Measurements from ENCODE around the gene AHDC1. TPM values are rescaled to one million over a fixed set of nuclear protein-coding genes. Genes with fewer than 3 reads are reported as not detected.

Gene AHDC1
- total RNA-seq, 2 donors from 2014 or later: 23.5 to 35.0 TPM

- no peaks in the 10 kb centered on the region for H3K9me3 ChIP-seq
- no peak for DNase-seq (ENCODE audit: low spot score)
- H3K27ac ChIP-seq: peak overlapping the region; percentile 90 to 96
- peaks cover 0 to 88% of the 10 kb centered on the region in 2 donors for H3K4me1 ChIP-seq
- no peak overlapping the region for H3K4me3 ChIP-seq
- TF ChIP-seq CTCF (IDR thresholded peaks at IDR 0.05): no peak
- no peaks in the 10 kb centered on the region for H3K27me3 ChIP-seq
- peaks cover 9% of the 10 kb centered on the region for H3K36me3 ChIP-seq
Measured at GRCh38 chr1:27562534-27563340, 41.2 kb downstream of the AHDC1 start.

- peaks cover 10% of the 10 kb centered on the region for H3K36me3 ChIP-seq
- no peak for TF ChIP-seq CTCF (IDR thresholded peaks at IDR 0.05)
- no peaks in the 10 kb centered on the region for H3K27me3 ChIP-seq
- DNase-seq (ENCODE audit: low spot score): no peak
- H3K4me1 ChIP-seq: peaks cover 0 to 88% of the 10 kb centered on the region in 2 donors
- no peaks in the 10 kb centered on the region for H3K9me3 ChIP-seq
- H3K4me3 ChIP-seq: no peak overlapping the region
- peak overlapping the region; percentile 90 to 96 for H3K27ac ChIP-seq
Measured at GRCh38 chr1:27562021-27562420, 41.9 kb downstream of the AHDC1 start.

- Histone ChIP-seq H3K4me3 (no peak overlapping the region), H3K4me1 (peaks cover 4 to 88% of the 10 kb centered on the region in 2 donors), H3K27ac (peak overlapping the region; percentile 90 to 96), H3K36me3 (peaks cover 10% of the 10 kb centered on the region), H3K9me3 (no peaks in the 10 kb centered on the region), H3K27me3 (no peaks in the 10 kb centered on the region)
- DNase-seq (ENCODE audit: low spot score): no peak
- TF ChIP-seq CTCF (IDR thresholded peaks at IDR 0.05): no peak
Measured at GRCh38 chr1:27561124-27561899, 42.6 kb downstream of the AHDC1 start.

- Histone ChIP-seq H3K36me3 (peaks cover 10% of the 10 kb centered on the region), H3K4me1 (peaks cover 5 to 88% of the 10 kb centered on the region in 2 donors), H3K27me3 (no peaks in the 10 kb centered on the region), H3K4me3 (no peak overlapping the region), H3K27ac (peak overlapping the region; percentile 90 to 96), H3K9me3 (no peaks in the 10 kb centered on the region)
- no peak for TF ChIP-seq CTCF (IDR thresholded peaks at IDR 0.05)
- no peak for DNase-seq (ENCODE audit: low spot score)
Measured at GRCh38 chr1:27560268-27561123, 43.4 kb downstream of the AHDC1 start.

GRCh38 chr1:27559466-27560030, 44.4 kb downstream of the AHDC1 start:
- Histone ChIP-seq H3K27me3 (no peaks in the 10 kb centered on the region), H3K36me3 (peaks cover 10% of the 10 kb centered on the region), H3K4me1 (peaks cover 8 to 88% of the 10 kb centered on the region in 2 donors), H3K9me3 (no peaks in the 10 kb centered on the region), H3K4me3 (no peak overlapping the region), H3K27ac (peak overlapping the region; percentile 90 to 96)
- no peak for TF ChIP-seq CTCF (IDR thresholded peaks at IDR 0.05)
- DNase-seq (ENCODE audit: low spot score): no peak

Data from right atrium auricular region (tissue), 2 donors.